HG03066 (cell line): ENCODE data around the gene PLSCR1.
"Not testable (repeated sequence)": the region's sequence is repeated elsewhere in the genome, so short reads cannot be mapped to it uniquely, and the experiment has no call there.

Experiments
- ATAC-seq: cut with Tn5 transposase; IDR thresholded peaks from one replicate; pipeline ENCODE4 v1.9.1; 2021; ENCODE audit warnings: low read depth; ENCODE audit not compliant: unreplicated experiment

Gene PLSCR1

DNA sequence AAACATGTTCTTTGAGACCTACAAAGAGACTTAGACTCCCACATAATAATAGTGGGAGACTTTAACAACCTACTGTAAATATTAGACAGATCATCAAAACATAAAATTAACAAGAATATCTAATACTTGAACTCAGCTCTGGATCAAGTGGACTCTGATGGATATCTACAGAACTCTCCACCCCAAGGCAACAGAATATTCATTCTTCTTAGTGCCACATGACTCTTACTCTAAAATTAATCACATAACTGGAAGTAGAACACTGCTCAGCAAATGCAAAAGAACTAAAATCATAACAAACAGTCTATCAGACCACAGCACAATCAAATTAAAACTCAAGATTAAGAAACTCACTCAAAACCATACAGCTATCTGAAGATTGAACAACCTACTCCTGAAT is 59.1 kb downstream of the PLSCR1 start:
- no peak for ATAC-seq

DNA sequence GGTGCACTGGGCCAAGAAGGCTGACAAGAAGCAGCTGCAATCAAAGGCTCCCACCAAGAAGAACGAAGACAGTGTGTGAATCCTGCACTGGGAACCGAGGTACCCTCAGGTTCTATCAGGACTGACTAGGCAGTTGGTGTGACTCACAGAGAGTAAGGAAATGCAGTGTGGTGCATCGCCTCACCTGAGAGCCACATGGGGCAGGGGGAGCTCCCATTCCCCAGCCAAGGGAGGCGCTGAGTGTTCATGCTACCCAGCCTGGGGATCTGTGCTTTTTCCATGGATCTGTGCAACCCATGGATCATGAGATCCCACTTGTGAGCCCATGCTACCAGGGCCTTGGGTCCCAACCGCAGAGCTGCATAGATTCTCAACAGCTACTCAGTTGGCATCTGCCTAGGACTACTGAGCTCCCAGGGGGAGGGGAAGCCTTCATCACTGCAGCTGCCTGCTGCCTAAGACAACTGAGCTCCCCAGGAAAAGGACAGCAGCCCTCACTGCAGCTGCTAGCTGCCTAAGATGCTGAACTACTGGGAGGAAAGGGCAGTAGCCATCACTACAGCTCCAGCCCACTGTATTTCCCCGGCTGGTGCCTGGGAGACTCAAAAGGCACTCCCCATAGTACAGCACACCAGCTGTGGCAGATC is 68.2 kb downstream of the PLSCR1 start:
- ATAC-seq: no peak

DNA sequence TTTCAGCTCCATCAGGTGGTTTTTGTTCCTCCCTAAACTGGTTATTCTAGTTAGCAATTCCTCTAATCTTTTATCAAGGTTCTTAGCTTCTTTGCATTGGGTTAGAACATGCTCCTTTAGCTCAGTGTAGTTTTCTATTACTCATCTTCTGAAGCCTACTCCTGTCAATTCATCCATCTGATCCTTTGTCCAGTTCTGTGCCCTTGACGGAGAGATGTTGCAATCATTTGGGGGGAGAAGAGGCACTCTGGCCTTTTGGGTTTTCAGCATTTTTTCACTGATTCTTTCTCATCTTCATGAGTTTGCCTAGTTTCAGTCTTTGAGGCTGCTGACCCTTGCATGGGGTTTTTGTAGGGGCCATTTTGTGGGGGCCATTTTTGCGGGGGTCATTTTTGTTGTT is 69.4 kb downstream of the PLSCR1 start:
- not testable (repeated sequence) for ATAC-seq

GRCh38 chr3:146473726-146474125 is 70.7 kb downstream of the PLSCR1 start:
- ATAC-seq: no peak

GRCh38 chr3:146472611-146473010 is 71.8 kb downstream of the PLSCR1 start:
- no peak for ATAC-seq

GRCh38 chr3:146471012-146471411 is 73.4 kb downstream of the PLSCR1 start:
- no peak for ATAC-seq

GRCh38 chr3:146470425-146470990 is 73.9 kb downstream of the PLSCR1 start:
- no peak for ATAC-seq

GRCh38 chr3:146469150-146470017 is 75.0 kb downstream of the PLSCR1 start, which contains the start of gene PLSCR2:
PLSCR2 (minus strand) TSS chr3:146469561; CDS start chr3:146459904, 9,657 bp downstream.
- ATAC-seq: peak; percentile 95

- no peak for ATAC-seq
Observed at GRCh38 chr3:146468671-146469149, 75.7 kb downstream of the PLSCR1 start.

DNA sequence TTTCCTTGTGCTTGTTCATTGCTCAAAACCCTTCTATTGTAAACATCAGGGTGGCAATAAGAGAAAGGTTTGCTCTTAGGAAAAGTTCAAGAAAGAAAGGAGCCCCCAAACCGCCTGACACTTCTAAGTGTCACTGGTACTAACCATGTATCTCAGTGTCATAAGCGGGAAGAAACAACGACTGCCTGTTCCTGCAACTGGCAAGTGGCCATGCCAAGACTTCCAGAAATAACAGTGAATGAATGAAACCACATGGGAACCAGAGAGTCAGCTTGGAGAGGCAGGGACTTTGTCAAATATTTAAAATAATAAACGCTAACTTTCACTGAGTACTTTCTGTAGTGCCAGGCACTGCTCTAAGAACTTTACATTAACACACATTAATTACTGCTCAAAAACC is 76.2 kb downstream of the PLSCR1 start:
- ATAC-seq: no peak

DNA sequence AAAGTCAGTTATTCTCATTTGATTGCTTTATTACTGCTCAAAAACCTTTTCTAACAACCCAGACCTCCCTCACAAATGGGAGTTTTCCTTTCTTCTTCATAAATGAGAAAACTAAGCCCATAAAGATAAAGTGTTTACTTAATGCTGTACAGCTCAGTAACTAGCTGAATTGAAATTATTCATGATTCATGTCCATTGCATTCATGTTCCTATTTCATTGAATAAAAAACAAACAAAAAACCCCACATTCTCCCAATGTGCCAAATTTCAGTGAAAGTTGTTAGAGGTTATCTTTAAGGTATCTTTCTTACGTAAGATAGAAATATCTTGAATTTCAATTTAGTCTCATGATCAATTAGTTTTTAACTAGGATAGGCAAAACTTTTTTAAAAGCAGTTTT is 77.8 kb downstream of the PLSCR1 start:
- ATAC-seq: no peak

GRCh38 chr3:146465693-146466465 is 78.5 kb downstream of the PLSCR1 start:
- no peak for ATAC-seq
